Neural cell (in vitro differentiated cells): ENCODE results near the gene BICRA.

Experiments used
- CTCF ChIP-seq: fragments of 450-650 bp; IDR thresholded peaks from 2 replicates; pipeline ENCODE4 v1.5.1; 2014; ENCODE audit warnings: antibody characterized with exemption, mild to moderate bottlenecking, moderate library complexity; ENCODE audit not compliant: poor library complexity, severe bottlenecking
- EP300 ChIP-seq: fragments of 450-650 bp; conservative IDR thresholded peaks from 2 replicates; pipeline ENCODE4 v1.6.1; 2014; ENCODE audit warnings: antibody characterized with exemption, mild to moderate bottlenecking, moderate library complexity; ENCODE audit not compliant: poor library complexity, severe bottlenecking
- EZH2 ChIP-seq: fragments of 200-600, 300-800 bp; shearing (Covaris generic), sonication (generic); IDR thresholded peaks from 2 replicates; pipeline ENCODE4 v1.6.1; 2014; ENCODE audit warnings: antibody characterized with exemption, low read length, borderline replicate concordance, mild to moderate bottlenecking; ENCODE audit not compliant: insufficient read depth, poor library complexity, severe bottlenecking
- MXI1 ChIP-seq: fragments of 450-650 bp; conservative IDR thresholded peaks from 2 replicates; pipeline ENCODE4 v1.6.1; 2014; ENCODE audit warnings: antibody characterized with exemption, mild to moderate bottlenecking; ENCODE audit not compliant: poor library complexity, severe bottlenecking
- POLR2AphosphoS5 ChIP-seq: IDR thresholded peaks from 2 replicates; pipeline ENCODE4 v1.6.1; 2012
- RAD21 ChIP-seq: fragments of 450-650 bp; conservative IDR thresholded peaks from 2 replicates; pipeline ENCODE4 v1.6.1; 2014; ENCODE audit warnings: antibody characterized with exemption, mild to moderate bottlenecking, moderate library complexity
- SMC3 ChIP-seq: fragments of 450-650 bp; conservative IDR thresholded peaks from 2 replicates; pipeline ENCODE4 v1.6.1; 2014; ENCODE audit warnings: antibody characterized with exemption, mild to moderate bottlenecking, moderate library complexity; ENCODE audit not compliant: poor library complexity
- TF ChIP-seq, protein P1 (sequence below): IDR thresholded peaks from 2 replicates; pipeline ENCODE4 v1.6.1; 2012; ENCODE audit warnings: borderline replicate concordance

DNA sequence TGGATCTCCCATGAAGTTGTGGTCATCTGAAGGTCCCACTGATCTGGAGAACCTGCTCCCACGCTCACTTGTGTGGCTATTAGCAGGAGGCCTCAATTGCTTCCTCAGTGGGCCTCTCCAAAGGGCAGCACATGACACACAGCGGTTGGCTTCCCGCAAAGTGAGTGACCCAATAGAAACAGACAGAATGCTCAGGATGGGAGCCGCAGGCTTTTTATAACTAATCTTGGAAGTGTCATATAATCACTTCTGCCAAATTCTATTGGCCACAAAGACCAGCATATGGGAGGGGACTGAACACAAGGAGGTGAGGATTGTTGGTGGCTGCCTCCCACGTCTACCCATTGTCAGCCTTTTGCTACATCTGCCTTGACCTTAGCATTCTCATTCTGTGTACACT lies 82.2 kb downstream of the BICRA start:
- no peak for TF ChIP-seq CTCF
- TF ChIP-seq, protein P1, sequence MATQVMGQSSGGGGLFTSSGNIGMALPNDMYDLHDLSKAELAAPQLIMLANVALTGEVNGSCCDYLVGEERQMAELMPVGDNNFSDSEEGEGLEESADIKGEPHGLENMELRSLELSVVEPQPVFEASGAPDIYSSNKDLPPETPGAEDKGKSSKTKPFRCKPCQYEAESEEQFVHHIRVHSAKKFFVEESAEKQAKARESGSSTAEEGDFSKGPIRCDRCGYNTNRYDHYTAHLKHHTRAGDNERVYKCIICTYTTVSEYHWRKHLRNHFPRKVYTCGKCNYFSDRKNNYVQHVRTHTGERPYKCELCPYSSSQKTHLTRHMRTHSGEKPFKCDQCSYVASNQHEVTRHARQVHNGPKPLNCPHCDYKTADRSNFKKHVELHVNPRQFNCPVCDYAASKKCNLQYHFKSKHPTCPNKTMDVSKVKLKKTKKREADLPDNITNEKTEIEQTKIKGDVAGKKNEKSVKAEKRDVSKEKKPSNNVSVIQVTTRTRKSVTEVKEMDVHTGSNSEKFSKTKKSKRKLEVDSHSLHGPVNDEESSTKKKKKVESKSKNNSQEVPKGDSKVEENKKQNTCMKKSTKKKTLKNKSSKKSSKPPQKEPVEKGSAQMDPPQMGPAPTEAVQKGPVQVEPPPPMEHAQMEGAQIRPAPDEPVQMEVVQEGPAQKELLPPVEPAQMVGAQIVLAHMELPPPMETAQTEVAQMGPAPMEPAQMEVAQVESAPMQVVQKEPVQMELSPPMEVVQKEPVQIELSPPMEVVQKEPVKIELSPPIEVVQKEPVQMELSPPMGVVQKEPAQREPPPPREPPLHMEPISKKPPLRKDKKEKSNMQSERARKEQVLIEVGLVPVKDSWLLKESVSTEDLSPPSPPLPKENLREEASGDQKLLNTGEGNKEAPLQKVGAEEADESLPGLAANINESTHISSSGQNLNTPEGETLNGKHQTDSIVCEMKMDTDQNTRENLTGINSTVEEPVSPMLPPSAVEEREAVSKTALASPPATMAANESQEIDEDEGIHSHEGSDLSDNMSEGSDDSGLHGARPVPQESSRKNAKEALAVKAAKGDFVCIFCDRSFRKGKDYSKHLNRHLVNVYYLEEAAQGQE: no peak
- TF ChIP-seq POLR2AphosphoS5: no peak
- no peak for TF ChIP-seq EZH2
- TF ChIP-seq RAD21: no peak
- no peak for TF ChIP-seq EP300
- no peak for TF ChIP-seq SMC3
- no peak for TF ChIP-seq MXI1
